ENCODE results near the gene ZFTA.
"Not testable (repeated sequence)": the region's sequence is repeated elsewhere in the genome, so short reads cannot be mapped to it uniquely, and the experiment has no call there.

The ZFTA gene

DNA sequence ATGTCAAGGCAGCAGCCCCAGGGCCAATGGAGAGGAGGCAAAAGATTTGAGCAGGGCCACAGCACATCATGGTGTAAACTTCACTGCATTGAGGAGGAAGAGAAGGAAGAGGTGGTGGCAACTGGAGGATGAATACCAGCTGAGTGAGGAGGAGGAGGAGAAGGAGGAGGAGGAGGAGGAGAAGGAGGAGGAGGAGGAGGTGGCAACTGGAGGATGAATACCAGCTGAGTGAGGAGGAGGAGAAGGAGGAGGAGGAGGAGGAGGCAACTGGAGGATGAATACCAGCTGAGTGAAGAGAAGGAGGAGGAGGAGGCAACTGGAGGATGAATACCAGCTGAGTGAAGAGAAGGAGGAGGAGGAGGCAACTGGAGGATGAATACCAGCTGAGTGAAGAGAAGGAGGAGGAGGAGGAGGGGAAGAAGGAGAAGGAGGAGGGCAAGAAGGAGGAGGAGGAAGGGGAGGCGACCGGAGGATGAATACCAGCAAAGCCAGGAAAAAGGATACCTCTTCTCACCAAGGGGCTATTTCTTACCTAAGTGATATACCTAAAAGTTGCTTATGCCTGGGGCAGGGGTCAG lies 3.3 kb upstream of the ZFTA start:
- DNase-seq: not testable (repeated sequence)

DNA sequence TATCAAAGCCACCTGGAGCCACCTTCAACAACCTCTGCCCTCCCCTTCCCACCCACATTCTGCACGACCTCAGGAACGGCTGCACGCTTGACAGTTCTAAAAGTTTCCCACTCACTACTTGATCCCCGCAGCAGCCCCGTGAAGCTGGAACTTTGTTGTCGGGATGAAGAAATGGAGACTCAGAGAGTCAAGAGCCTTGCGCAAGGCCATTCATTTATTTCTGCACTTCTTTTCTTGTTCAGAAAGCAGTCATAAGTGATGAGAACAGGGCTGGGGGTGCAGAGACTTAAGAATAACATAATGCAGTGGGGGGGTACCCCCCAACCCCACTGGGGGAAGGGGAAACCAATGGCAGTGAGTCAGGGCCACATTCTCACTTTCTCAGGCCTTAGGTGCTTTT lies 2.2 kb upstream of the ZFTA start:
- DNase-seq: no peak

DNA sequence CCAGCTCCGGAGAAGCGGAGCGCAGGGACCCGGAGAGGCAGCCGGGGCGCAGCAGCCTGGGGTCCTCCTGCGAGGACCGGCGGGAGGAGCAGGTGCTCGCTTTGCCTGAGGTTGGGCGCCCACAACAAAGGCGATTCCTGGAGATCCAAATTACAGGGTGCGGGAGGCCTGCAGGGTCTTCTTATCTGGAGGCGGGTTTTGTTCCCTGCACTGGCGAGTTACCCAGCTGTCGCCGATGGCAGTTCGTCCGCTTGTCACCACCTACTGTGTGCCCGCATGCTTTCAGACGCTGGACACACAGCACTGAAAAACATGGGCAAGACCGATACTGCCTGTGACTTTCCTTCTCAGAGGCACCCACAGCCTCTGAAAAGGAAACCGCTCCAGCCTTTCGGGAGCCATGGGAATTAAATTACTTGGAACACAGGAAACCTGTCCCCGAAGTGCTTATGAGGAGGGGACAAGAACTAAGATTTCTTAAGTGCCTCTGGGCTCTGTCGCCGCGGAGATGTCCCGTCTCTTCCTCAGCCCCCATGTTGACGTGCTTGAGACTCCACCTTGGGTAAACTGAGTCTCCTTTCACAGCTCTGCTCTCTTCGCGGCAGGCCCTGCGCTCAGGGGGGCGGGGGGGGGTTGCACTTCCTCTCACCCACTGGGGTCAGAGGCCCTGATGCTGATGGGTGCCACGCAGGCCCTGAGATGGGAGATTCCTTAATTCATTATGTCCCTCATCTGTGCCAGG lies 1.3 kb upstream of the ZFTA start:
- peak; percentile 92 for DNase-seq

DNA sequence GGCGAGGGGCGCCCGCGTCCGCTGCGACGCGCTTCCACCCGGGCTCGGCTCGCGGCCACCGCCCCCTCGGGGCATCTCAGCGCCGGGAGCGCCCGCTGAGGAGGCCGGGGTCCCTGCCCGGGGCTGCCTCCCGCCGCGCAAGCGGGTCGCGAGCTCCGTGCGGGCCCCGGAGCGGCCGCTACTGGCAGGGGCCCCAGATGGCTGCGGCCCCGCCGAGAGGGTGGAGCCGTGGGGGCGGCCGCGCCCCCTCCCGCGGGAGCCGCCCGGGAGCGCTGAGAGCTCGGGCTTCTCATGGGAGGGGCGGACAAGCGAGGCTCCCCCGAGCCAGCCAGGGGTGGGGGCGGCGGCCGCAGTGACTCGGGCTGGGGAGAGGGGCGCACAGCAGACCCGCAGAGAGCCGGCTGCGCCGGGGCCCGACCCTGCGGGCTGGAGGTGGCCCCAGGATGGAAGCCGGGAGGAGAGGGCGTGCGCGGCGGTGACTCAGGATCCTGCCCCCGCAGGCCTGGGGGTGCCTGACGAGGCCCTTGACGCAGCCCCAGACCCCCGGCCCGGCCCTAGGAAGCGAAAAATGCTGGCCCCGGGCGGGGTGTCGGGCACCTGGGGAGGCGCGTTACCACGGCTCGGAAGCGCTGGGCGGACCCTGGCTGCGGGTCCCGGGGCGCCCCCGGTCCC lies 603 bp upstream of the ZFTA start:
- peak; percentile 81 for DNase-seq

DNA sequence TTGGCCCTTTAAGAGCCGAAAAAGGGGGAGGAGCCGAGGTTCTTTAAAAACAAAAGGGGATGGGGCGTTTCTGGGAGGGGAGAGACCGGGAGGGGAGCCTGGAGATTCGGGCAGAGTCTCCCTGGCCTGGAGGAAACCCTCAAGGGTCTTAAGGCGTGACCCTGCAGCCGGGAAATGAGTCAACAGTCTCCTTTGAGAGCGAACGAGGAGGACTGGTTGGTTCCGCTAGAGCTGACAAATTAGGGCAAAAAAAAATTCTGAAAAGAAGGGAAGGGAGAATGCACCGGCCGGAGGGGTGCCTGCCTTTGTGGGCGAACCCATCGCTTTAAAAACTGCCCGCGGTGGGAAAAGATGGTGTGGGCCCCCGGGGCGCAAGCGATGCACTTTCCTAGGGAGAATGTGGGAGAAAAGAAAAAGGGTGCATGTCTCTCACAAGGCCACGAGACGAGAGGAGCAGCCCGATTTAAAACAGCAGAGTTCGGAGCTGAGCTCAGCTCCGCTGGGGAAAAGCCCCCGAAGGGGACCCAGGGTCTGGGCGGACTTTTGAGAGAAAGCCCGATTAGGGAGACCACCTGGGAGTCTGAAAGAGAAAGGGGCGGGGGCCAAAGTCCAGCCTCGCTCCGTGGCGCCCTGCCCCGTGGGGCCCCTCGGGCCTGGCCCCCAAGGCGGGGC lies 874 bp downstream of the ZFTA start:
- peak; percentile 84 for DNase-seq

DNA sequence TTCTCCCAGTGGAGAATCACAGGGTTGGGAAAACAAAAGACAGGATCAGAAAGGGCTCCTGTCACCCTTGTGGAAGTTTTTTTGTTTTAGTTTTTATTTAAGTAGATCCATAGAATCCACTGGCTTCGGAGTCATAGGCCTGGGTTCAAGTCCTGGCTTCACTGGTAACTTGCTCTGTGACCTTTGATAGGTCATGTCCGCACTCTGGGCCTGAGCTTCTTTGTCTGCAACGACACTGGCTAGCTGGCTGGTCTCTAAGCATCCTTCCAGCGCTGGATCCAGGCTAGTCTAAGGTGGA lies 1.4 kb downstream of the ZFTA start:
- no peak for DNase-seq

DNA sequence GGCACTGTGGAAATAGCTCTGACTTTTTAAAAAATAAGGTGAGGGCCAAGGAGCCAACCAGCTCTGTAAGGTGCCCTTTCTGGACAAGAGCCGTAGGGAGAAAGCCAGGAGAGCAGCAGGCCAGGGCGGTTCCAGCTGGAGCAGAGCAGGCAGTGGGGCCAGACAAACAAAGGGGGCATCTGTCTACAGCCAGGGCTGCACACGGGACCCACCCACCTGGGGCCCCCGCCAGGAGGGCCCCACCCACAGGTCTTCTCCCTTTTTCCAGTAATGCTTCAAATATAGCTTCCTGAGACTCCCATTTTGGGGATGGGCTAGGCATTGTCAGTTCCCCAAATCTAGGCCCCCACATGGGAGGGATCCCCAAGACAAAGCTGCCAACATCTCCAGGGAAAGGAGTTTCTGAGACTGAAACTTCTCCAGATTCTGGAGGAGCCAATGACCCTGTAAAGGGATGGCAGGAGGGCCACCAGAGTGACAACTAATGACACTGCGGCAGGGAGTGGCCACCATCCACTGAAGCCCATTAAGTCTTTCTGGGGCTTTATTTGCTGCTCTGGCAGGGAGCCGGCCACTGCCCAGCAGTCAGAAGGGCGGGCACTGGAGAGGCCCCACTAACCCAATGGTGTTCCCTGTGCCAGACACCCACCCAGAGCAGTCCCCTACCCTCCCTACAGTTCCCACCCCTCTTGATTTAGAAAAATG lies 1.9 kb downstream of the ZFTA start:
- DNase-seq: peak; percentile 22

DNA sequence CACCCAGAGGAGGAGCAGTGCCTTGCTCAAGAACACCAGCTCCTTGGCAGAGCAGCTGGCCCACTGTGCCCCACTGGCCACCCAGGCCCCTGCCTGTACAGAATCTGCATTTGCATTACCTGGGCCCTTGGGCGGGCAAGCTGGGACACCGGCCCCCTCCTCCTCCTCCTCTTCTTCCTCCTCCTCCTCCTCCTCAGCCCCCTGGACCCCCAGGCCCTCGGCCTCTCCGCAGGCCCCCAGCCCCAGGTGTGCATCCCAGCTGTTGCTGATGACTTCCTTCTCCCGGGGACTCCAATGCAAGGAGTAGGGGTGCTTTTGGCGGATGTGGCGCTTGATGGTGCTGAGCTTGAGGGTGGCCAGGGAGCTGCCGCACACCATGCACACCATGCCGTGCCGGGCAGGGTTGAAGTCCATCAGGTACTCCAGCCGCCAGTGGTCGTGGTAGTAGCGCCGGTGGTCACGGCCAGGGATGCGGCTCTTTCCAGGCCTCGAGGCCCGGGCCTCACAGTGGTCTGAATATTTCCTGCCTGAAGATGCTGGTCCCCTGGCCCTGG lies 2.8 kb downstream of the ZFTA start:
- DNase-seq: no peak

DNA sequence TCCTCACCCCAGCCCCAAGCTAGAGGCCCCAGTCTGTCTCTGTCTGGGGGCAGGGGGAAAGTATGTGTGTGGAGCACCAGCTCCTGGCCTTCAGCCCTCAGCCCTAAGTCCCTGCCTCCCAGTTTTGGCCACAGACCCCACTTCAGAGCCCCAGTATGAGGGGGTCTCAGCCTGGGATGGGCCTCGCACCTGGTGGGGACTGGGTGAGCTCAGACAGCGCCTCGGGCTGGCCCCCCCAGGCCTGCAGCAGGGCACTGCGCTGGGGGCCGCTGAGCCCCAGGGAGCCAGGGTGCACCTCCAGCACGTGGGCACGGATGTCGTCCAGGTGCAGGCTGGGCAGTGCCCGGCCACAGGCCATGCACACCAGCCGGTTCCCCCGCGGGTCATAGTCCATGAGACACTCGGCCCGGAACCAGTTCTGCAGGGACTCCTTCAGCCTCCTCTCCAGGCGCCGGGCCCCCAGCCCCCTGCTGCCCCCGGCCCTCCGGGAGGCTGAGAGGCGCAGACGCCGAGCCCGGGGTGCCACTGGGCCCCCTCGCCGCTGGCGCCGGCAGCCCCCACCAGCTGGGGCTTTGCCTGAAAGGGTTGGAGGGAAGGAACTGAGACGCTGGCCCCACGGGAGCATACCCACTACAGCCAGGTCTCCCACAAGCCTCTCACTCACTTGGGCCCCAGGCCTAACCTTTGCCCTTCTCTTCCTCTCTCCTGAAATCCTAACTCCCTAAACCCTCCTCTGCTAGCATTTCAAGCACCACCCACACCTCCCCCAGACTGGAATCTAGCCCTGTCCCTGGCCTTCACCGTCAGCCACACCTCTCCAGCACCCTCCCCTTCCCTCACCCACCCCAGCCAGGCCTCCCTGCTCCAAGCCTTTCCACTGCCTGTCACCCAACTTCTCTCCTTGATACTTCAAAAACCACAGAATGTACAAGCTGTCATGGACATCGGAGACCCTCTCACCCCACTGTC lies 3.6 kb downstream of the ZFTA start:
- DNase-seq: no peak

DNA sequence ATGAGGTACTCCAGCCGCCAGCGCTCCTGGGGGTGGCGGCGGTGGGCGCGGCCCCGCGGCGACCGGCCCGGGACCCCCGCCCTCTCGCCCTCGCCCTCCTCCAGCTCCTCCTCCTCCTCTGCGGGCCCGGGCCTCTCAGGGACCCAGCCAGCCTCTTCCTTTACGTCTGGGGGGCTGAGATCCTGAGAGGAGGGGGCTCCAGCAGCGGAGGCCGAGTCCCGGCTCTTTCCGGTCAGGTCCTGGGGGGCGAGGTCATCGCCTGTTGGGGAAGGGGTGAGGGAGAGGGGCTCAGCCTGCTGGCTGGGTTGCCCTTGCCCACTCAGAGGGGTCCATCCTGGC lies 4.3 kb downstream of the ZFTA start:
- DNase-seq: no peak

DNA sequence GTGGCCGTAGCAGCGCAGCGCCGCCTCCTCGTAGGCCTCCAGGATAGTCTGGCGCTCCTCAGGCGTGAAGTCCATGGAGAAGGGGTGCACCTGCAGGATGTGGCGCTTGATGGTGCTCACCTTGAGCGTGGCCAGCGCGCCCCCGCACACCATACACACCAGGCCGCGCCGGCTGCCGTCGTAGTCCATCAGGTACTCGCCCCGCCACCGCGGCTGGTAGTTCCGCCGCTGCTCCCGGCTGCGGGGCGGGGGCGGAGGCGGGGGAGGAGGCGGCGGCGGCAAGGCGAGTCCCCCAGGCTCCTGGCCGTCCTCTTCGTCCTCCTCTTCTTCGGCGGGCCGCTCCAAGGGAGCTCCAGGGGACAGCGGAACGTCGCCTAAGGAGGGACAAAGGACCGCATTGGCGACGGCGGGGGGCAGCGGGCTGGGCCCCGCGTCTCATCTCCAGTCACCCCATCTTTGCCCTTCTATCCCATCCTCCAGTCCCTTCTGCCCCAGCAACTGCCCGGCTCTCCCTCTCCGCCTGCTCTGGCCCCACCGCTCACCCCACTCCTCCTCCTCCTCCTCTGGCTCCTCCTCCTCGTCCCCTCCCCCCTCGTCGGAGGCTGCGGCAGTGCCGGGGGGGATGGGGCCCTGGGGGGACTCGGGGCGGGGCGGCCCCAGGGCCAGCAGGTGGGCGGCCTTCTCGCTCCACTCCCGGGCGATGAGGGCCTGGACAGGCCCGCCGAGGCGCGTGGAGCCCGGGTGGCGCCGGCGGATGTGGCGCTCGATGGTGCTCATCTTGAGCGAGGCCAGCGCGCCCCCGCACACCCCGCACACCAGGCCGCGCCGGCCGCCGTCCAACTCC lies 4.9 kb downstream of the ZFTA start:
- DNase-seq: no peak

DNA sequence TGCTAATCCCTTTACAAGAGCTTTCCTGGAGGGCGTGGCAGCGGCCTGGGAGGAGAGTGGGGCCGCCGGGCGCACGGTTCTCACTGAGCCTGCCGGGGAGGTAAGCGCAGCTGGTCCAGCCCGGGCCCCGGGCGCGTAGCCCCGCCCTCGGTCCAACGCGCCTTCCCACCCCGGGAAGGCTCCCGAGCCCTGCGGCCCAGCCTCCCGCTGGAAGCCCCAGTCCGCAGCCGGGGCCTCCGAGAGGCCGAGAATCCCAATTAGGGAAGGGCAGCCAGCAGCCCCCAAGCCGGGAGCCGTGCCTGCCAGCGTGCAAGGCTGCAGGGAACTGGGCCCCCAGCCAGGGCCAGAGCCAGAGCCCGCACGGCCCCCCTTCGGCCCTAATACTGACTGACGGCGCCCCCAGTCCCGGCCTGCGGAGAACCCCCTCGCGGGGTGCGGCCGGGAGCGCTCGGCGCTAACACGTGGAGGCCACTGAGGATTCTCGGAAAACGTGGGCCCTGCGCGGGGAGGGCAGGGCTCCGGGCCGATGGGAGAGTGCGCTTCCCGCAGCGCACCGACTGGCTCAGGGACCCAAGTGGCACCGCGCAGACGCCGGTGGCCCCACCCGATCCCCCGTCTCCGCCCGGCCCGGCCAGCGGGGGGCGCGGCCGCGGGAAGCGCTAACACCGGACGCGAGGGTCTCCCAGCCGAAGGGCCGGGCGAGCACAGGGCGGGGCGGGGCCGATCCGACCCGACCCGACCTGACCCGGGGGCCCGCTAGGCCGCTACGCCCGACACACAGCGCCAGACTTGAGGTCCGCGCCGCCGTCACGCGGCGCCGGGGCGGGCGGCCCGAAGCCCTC lies 5.7 kb downstream of the ZFTA start:
- no peak for DNase-seq

DNA sequence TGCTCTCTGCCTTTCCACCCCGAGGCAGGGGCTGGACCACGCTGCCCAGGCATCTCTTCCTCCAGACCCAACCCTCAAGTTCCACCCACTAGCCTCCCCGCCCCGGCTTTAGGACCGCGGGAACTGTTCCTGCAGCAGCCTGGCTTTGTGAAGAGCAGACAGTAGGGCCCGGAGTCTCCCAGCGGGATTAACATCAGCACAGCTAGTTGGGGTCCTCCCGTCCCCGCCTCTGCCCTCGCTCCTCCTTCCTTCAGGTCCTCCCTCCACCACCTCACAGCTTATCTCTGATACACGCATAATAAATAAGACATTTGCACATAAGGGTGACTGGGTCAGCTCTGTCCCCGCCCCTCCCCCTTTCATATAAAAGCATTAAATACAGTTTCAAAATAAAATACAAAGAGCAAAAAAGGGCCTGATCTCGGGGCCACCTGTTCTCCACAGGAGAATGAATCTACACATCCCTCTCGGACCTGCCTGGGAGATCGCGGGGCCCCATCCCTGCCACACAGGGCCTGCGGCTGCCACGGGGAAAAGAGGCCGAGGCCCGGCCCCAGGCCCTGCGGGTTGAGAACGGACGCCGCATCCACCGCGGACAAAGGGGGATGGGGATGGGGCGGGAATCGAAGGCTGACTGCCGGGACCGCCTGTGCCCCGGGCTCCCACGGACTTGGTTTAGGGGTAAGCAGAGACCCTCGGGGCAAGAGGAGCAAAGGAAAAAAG lies 6.5 kb downstream of the ZFTA start:
- no peak for DNase-seq

DNA sequence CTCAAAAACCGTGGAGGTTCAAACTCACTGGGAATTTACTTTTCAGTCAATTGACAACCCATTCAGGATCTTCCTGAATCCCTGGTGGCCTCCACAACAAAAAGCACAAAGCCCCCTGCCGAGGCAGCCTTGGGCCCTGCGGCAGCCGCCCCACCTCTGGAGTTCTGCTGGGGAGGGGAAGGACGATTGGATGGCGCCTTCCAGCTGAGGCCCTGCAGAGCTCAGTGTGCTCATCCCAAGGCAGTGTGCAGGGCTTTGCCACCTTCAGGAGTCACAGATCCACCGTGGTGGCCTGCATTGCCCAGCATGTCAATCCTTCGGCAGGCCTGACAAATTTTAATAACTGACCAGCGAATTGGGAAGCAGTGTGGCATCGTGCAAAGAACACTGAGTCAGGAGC lies 7.4 kb downstream of the ZFTA start:
- peak; percentile 24 for DNase-seq

DNA sequence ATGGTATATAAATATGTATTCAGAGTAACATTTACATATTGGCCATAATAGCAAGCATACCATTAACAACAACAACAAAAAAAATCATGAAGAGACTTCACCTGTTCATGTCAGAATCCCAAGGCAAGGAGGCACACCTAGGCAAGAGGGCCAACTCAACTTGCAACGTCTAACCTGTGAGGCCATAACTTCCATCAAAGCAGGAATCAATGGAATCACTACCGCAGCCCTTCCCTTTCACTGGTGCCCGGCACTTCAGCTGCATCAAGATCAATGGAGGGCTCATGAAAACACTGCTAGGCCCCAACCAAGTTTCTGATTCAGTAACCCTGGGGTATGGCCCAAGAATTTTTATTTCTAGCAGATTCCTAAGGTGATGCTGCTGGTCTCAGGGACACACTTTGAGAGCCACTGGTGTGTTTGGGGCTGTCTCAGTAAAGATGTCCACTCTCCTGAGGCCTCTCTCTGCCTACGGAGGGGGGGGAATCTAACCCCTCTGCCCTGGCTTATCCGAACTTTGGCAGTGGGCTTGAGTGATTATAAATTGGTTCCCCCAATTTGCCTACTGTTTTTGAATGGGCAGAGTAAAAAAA lies 8.0 kb downstream of the ZFTA start:
- no peak for DNase-seq

DNA sequence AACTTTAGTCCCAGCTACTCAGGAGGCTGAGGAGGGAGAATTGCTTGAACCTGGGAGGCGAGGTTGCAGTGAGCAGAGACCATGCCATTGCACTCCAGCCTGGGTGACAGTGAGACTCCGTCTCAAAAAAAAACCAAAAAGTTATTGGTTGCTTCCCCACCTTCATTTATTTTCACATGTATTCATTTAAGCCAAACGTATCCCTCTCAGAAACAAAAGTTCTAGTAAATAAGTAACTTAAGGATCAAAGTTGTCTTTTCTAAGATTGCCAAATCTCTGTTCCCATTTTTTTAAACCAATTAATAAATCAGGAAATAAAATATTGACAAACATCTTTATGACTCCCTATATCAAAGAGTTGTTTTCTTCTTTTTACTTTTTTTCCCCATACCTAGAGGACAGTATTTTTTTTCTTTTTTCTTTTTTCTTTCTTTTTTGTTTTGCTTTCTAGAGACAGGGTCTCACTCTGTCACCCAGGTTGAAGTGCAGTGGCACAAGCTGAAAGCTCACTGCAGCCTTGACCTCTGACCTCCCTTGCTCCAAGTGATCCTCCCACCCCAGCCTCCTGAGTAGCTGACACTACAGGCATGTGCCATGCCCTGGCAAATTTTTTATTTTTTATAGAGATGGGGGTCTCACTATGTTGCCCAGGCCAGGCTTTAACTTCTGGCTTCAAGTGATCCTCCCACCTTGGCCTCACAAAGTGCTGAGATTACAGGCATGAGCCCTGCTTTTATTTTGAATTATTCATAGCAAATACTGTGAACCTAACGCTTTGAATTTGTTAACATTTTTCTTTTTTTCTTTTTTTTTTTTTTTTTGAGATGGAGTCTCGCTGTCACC lies 11.4 kb downstream of the ZFTA start:
- no peak for DNase-seq

DNA sequence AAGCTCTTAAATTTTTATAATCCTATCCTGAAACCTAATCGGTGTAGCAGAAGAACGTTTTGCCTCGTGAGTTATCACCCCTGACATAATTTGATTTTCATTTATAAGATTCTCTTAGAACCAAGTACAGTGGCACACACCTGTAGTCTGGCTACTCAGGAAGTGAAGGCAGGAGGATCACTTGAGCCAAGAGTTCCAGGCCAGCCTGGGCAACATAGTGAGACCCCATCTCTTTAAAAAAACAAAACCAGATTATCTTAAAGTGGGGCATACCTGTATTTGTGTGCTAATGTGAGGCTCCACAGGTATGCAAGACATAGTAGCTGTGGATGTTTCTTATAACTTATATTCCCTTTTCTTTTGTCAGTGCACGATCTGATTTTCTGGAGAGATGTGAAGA lies 19.0 kb downstream of the ZFTA start:
- DNase-seq: no peak

DNA sequence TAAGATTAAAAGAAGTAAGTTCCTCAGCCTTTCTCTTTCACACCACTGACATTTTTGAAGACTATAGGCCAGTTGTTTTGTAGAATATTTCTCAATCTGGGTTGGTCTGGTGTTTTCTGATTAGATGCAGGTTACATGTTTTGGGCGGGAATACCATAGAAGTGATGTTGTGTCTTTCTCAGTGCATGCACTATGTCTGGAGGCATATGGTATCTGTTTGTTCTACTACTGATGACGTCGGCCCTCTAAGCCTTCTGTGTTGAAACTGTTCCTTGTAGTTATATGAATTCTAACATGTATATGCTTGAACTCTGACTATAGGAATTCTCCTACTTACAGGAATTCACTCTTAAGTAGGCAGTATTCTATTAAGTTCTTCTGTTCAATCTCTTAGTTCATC lies 21.6 kb downstream of the ZFTA start:
- no peak for DNase-seq
